Glutamatergic neuron (in vitro differentiated cells): ENCODE data around the gene CA7. TPM values are rescaled to one million over a fixed set of nuclear protein-coding genes. Genes with fewer than 3 reads are reported as not detected.

ENCODE experiments used
- DNase-seq: peaks from one replicate; pipeline ENCODE4 v3.0.0; 2022
- H3K27ac Mint-ChIP-seq: one replicate; pipeline ENCODE4 v1.8.0; 2020; ENCODE audit warnings: mild to moderate bottlenecking, mixed read lengths, inconsistent platforms; ENCODE audit not compliant: unreplicated experiment
- H3K27me3 Mint-ChIP-seq: one replicate; pipeline ENCODE4 v1.8.0; 2020; ENCODE audit warnings: mild to moderate bottlenecking, moderate library complexity, mixed read lengths, inconsistent platforms; ENCODE audit not compliant: unreplicated experiment
- H3K36me3 Mint-ChIP-seq: one replicate; pipeline ENCODE4 v1.8.0; 2020; ENCODE audit warnings: mild to moderate bottlenecking, mixed read lengths, inconsistent platforms; ENCODE audit not compliant: unreplicated experiment
- H3K4me1 Mint-ChIP-seq: one replicate; pipeline ENCODE4 v1.8.0; 2020; ENCODE audit warnings: mild to moderate bottlenecking, low read depth, mixed read lengths, inconsistent platforms; ENCODE audit not compliant: unreplicated experiment
- H3K4me3 Mint-ChIP-seq: one replicate; pipeline ENCODE4 v1.8.0; 2020; ENCODE audit warnings: mild to moderate bottlenecking, mixed read lengths, inconsistent platforms; ENCODE audit not compliant: unreplicated experiment
- H3K9me3 Mint-ChIP-seq: one replicate; pipeline ENCODE4 v1.8.0; 2020; ENCODE audit warnings: mild to moderate bottlenecking, moderate library complexity, mixed read lengths, inconsistent platforms; ENCODE audit not compliant: unreplicated experiment
- CTCF ChIP-seq: fragments of 200-600 bp; sonication (generic); IDR thresholded peaks from one replicate; pipeline ENCODE4 v1.5.0; 2021; ENCODE audit not compliant: partially characterized antibody, unreplicated experiment
- total RNA-seq: library from RNA; stranded (reverse); fragmentation: NEBNext Ultra II Directional; extraction: Animal tissue kit (Norgen Biotek cat#: 25700); gene quantifications from one replicate; pipeline ENCODE4 v1.2.1, GENCODE V29; 2021; ENCODE audit not compliant: unreplicated experiment

The CA7 gene
- total RNA-seq, 1 donor from 2014 or later, result 0.64 TPM

- H3K4me3 Mint-ChIP-seq, result no peak overlapping the region
- no peak overlapping the region for H3K27ac Mint-ChIP-seq
- DNase-seq, result no peak
- TF ChIP-seq CTCF, result no peak
- H3K27me3 Mint-ChIP-seq, result peaks cover 7% of the 10 kb centered on the region
- H3K4me1 Mint-ChIP-seq, result peaks cover 6% of the 10 kb centered on the region
- peaks cover 3% of the 10 kb centered on the region for H3K9me3 Mint-ChIP-seq
- H3K36me3 Mint-ChIP-seq, result no peaks in the 10 kb centered on the region
These were observed 37.8 kb downstream of the CA7 start for GRCh38 chr16:66881964-66882508.

DNA sequence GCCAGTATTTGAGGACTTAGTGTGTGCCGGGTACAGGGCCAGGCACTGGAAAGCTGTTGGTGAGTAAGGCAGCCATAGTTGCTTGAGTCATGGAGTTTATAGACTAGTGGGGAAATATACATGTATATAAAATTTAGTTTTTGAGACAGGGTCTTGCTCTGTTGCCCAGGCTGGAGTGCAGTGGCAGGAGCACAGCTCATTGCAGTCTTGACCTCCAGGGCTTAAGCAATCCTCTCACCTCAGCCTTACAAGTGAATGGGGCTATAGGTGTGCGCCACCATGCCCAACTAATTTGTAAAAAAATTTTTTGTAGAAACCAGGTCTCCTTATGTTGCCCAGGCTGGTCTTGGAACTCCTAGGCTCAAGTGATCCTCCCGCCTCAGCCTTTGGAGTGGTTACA lies 38.5 kb downstream of the CA7 start:
- Mint-ChIP-seq H3K27ac (no peak overlapping the region), H3K4me1 (peaks cover 6% of the 10 kb centered on the region), H3K36me3 (no peaks in the 10 kb centered on the region), H3K4me3 (no peak overlapping the region), H3K9me3 (peaks cover 3% of the 10 kb centered on the region), H3K27me3 (peaks cover 7% of the 10 kb centered on the region)
- TF ChIP-seq CTCF, result no peak
- DNase-seq, result no peak

- Mint-ChIP-seq H3K27ac (no peak overlapping the region), H3K4me3 (no peak overlapping the region), H3K36me3 (no peaks in the 10 kb centered on the region), H3K9me3 (no peaks in the 10 kb centered on the region), H3K4me1 (peaks cover 2% of the 10 kb centered on the region), H3K27me3 (no peaks in the 10 kb centered on the region)
- TF ChIP-seq CTCF, result no peak
- DNase-seq, result no peak
These were observed 41.3 kb downstream of the CA7 start for GRCh38 chr16:66885491-66885890.

DNA sequence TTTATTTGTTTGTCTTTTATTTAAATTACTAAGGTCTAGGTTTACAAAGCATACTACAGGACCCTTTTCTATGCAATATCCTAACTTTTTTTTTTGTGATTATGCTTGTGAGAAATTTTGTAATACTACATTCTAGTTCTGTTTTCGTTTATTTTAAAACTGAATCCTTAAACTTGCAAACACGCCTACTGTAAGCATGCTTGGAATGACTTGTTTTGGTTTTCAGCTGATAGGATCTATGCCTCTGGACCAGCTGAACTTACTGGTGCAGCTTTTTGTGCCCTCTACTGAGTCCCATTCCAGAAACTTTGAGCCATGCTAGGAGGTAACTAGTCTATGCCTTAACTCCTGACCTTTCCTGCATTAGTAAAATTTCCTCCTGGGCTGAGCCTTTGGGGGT lies 42.1 kb downstream of the CA7 start:
- H3K9me3 Mint-ChIP-seq, result peaks cover under 1% of the 10 kb centered on the region
- H3K27me3 Mint-ChIP-seq, result peaks cover 4% of the 10 kb centered on the region
- peaks cover 2% of the 10 kb centered on the region for H3K4me1 Mint-ChIP-seq
- H3K27ac Mint-ChIP-seq, result no peak overlapping the region
- DNase-seq, result no peak
- H3K36me3 Mint-ChIP-seq, result no peaks in the 10 kb centered on the region
- no peak overlapping the region for H3K4me3 Mint-ChIP-seq
- no peak for TF ChIP-seq CTCF

- H3K27ac Mint-ChIP-seq, result no peak overlapping the region
- no peaks in the 10 kb centered on the region for H3K36me3 Mint-ChIP-seq
- no peak for DNase-seq
- peaks cover 7% of the 10 kb centered on the region for H3K27me3 Mint-ChIP-seq
- peaks cover 2% of the 10 kb centered on the region for H3K4me1 Mint-ChIP-seq
- peaks cover 2% of the 10 kb centered on the region for H3K9me3 Mint-ChIP-seq
- no peak for TF ChIP-seq CTCF
- no peak overlapping the region for H3K4me3 Mint-ChIP-seq
These were observed 42.7 kb downstream of the CA7 start for GRCh38 chr16:66886914-66887313.
